Stomach (tissue), 9 donors: ENCODE measurements around the gene ST6GALNAC3. TPM values are rescaled to one million over a fixed set of nuclear protein-coding genes. Genes with fewer than 3 reads are reported as not detected.
"Not testable (repeated sequence)": the region's sequence is repeated elsewhere in the genome, so short reads cannot be mapped to it uniquely, and the experiment has no call there.

Experiments
- DNase-seq, 2 donors: peaks; one replicate each; pipeline versions ENCODE4 v3.0.0 to v3.0.0-alpha.2; 2013 to 2019
- H3K27ac ChIP-seq, 5 donors: fragments of 200-600 bp in 4 of 5; sonication (generic) in 4 of 5; one replicate each; pipeline ENCODE4 v1.5.1; 2013 to 2019; ENCODE audit warnings: mild to moderate bottlenecking in 1 of 5, moderate library complexity in 1 of 5
- H3K27me3 ChIP-seq, 3 donors: fragments of 200-600 bp; sonication (generic); one replicate each; pipeline ENCODE4 v1.5.1; 2017 to 2019; ENCODE audit warnings: mixed run types in 1 of 3
- H3K36me3 ChIP-seq, 4 donors: fragments of 200-600 bp; sonication (generic); 1 replicate in 3 of 4; 2 replicates in 1 of 4; pipeline ENCODE4 v1.5.1; 2016 to 2019
- H3K4me1 ChIP-seq, 4 donors: fragments of 200-600 bp; sonication (generic); one replicate each; pipeline ENCODE4 v1.5.1; 2016 to 2019
- H3K4me3 ChIP-seq, 4 donors: fragments of 200-600 bp; sonication (generic) in 3 of 4; one replicate each; pipeline ENCODE4 v1.5.1; 2016 to 2019; ENCODE audit warnings: mild to moderate bottlenecking in 1 of 4
- H3K9me3 ChIP-seq, 4 donors: fragments of 200-600 bp; sonication (generic); one replicate each; pipeline ENCODE4 v1.5.1; 2016 to 2019
- CTCF ChIP-seq, 7 experiments: fragments of 450-650 bp in 4 of 7; fragments of 200-600 bp in 3 of 7; sonication (generic) in 3 of 7; IDR thresholded peaks; one replicate each; pipeline ENCODE4 v1.5.1; 2016 to 2019; ENCODE audit warnings: antibody characterized with exemption in 7 of 7, control low read depth in 2 of 7, mild to moderate bottlenecking in 1 of 7
- EP300 ChIP-seq: sonication (generic); formaldehyde crosslinking; IDR thresholded peaks from one replicate; pipeline ENCODE4 v1.6.1; 2017; ENCODE audit warnings: antibody characterized with exemption
- POLR2A ChIP-seq, 4 donors: fragments of 450-650 bp; IDR thresholded peaks; one replicate each; pipeline ENCODE4 v1.6.1; 2016; ENCODE audit warnings: antibody characterized with exemption in 4 of 4, control low read depth in 2 of 4, mild to moderate bottlenecking in 1 of 4, moderate library complexity in 1 of 4
- POLR2AphosphoS5 ChIP-seq, 3 donors: sonication (generic); formaldehyde crosslinking; IDR thresholded peaks; one replicate each; pipeline ENCODE4 v1.6.1; 2016; ENCODE audit warnings: antibody characterized with exemption in 3 of 3
- WGBS, 5 donors: extraction: QIAGEN DNeasy Blood & Tissue Kit in 3 of 5; methylation state at CpG; one replicate each; pipeline versions ENCODE4 v1.1.5 to v1.1.7; 2013 to 2018; 5-methylcytosine and 5-hydroxymethylcytosine counted together
- intact Hi-C: fragments of 100-400 bp; cut with DNase I; formaldehyde crosslinking; loops from one replicate; pipeline ENCODE4 v1.15.1; 2023; ENCODE audit warnings: low total_unique reads
- polyA plus RNA-seq, 3 donors: library from polyadenylated mRNA; stranded (reverse); fragments of 200-250 nt; gene quantifications; one replicate each; pipeline ENCODE4 v1.2.3, GENCODE V29; 2013
- total RNA-seq, 5 donors: library from RNA; depleted of rRNA; stranded (reverse); fragments of >200 nt; gene quantifications; one replicate each; pipeline versions ENCODE4 v1.1.0 to v1.2.3, GENCODE V29; 2014 to 2016
- donor health status: healthy with polysubstance abuse.
- donor health status: Bipolar disorder and iron deficiency.
- donor health status: healthy.

ST6GALNAC3 gene
- total and polyA plus RNA-seq, 8 donors: under 0.01 to 21.7 (median 1.2) TPM; not detected in 1

GRCh38 chr1:76640723-76641122 lies 566.2 kb downstream of the ST6GALNAC3 start:
- intact Hi-C loops: no loop called here
- H3K4me3 ChIP-seq: no peak overlapping the region
- H3K27me3 ChIP-seq: no peaks in the 10 kb centered on the region
- H3K4me1 ChIP-seq: no peaks in the 10 kb centered on the region
- TF ChIP-seq CTCF (IDR thresholded peaks at IDR 0.05) (no peak), POLR2A (IDR thresholded peaks at IDR 0.05) (no peak), EP300 (no peak), POLR2AphosphoS5 (IDR thresholded peaks at IDR 0.05) (no peak)
- no peaks in the 10 kb centered on the region for H3K9me3 ChIP-seq
- H3K27ac ChIP-seq: no peak overlapping the region
- H3K36me3 ChIP-seq: no peaks in the 10 kb centered on the region
- DNase-seq: no peak

DNA sequence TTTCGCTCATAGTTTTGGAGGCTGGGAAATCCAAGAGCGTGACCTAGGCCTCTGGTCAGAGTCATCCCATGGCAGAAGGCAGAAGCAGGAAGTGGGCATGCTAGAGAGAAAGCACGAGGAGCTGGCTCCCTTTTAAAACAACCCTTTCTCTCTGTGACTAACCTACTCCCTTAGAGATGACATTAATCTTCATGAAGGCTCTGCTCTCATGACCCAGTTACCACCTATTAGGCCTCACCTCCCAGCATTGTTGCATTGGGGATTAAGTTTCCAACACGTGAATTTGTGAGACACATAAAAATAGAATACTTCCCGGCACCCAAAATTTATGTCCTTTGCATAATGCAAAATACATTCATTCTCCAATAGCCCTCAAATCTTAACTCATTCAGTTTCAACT lies 569.6 kb downstream of the ST6GALNAC3 start:
- no peaks in the 10 kb centered on the region for H3K36me3 ChIP-seq
- intact Hi-C loops: no loop called here
- no peak overlapping the region for H3K27ac ChIP-seq
- TF ChIP-seq EP300: no peak
- TF ChIP-seq POLR2AphosphoS5 (IDR thresholded peaks at IDR 0.05): no peak
- no peak for TF ChIP-seq POLR2A (IDR thresholded peaks at IDR 0.05)
- no peak for TF ChIP-seq CTCF (IDR thresholded peaks at IDR 0.05)
- H3K4me3 ChIP-seq: no peak overlapping the region
- H3K4me1 ChIP-seq: no peaks in the 10 kb centered on the region
- DNase-seq: no peak
- H3K27me3 ChIP-seq: no peaks in the 10 kb centered on the region
- H3K9me3 ChIP-seq: peaks cover 0 to 1% (median 0%) of the 10 kb centered on the region in 4 donors
- WGBS, 5 donors: 68 to 87% (median 80%) methylated on average over 5 of the region's 5 CpGs

DNA sequence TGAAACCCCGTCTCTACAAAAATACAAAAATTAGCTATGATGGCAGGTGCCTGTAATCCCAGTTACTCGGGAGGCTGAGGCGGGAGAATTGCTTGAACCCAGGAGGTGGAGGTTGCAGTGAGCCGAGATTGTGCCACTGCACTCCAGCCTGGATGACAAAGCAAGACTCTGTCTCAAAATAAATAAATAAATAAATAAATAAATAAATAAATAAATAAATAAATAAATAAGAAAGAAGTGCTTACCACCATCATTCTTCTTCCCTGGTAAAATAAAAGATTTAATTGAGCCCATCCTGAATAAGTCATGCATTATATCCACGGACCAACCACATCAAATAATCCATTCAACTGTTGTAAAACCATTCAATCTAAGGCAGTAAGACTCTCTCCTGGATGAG lies 578.3 kb downstream of the ST6GALNAC3 start:
- intact Hi-C loops, H3K4me3 ChIP-seq, H3K27ac ChIP-seq, DNase-seq, H3K4me1 ChIP-seq, H3K27me3 ChIP-seq, H3K36me3 ChIP-seq: not testable (repeated sequence)
- WGBS, 5 donors: 89 to 92% (median 91%) methylated on average over 5 of the region's 5 CpGs
- peaks cover 0 to 22% (median 17%) of the 10 kb centered on the region in 4 donors for H3K9me3 ChIP-seq

GRCh38 chr1:76657623-76658022 lies 583.1 kb downstream of the ST6GALNAC3 start:
- WGBS, 5 donors: 67 to 87% (median 77%) methylated on average over 2 of the region's 2 CpGs
- TF ChIP-seq POLR2AphosphoS5 (IDR thresholded peaks at IDR 0.05) (no peak), CTCF (IDR thresholded peaks at IDR 0.05) (no peak), EP300 (no peak), POLR2A (IDR thresholded peaks at IDR 0.05) (no peak)
- no peak overlapping the region for H3K4me3 ChIP-seq
- intact Hi-C loops: no loop called here
- H3K9me3 ChIP-seq: peaks cover 0 to 7% (median 3%) of the 10 kb centered on the region in 4 donors
- no peak overlapping the region for H3K27ac ChIP-seq
- DNase-seq: no peak
- H3K36me3 ChIP-seq: no peaks in the 10 kb centered on the region
- no peaks in the 10 kb centered on the region for H3K4me1 ChIP-seq
- H3K27me3 ChIP-seq: no peaks in the 10 kb centered on the region

GRCh38 chr1:76659171-76659940 lies 584.8 kb downstream of the ST6GALNAC3 start:
- DNase-seq: no peak
- Histone ChIP-seq H3K4me3 (no peak overlapping the region), H3K36me3 (no peaks in the 10 kb centered on the region), H3K27me3 (no peaks in the 10 kb centered on the region), H3K27ac (no peak overlapping the region), H3K4me1 (no peaks in the 10 kb centered on the region), H3K9me3 (peaks cover 0 to 7% (median 3%) of the 10 kb centered on the region in 4 donors)
- intact Hi-C loops: no loop called here
- 63 to 80% (median 77%) methylated on average over 4 of the region's 4 CpGs for WGBS, 5 donors
- TF ChIP-seq POLR2A (IDR thresholded peaks at IDR 0.05): no peak
- no peak for TF ChIP-seq POLR2AphosphoS5 (IDR thresholded peaks at IDR 0.05)
- TF ChIP-seq EP300: no peak
- TF ChIP-seq CTCF (IDR thresholded peaks at IDR 0.05): no peak
